HepG2 (cell line): ENCODE data around the gene KLHDC8B. TPM values are rescaled to one million over a fixed set of nuclear protein-coding genes. Genes with fewer than 3 reads are reported as not detected.
A peak's percentile ranks its signal among the peaks of the same experiment; 100 is the strongest.

Experiments
- ATAC-seq: fragments of 200-7000 bp; cut with Tn5 transposase; 3 replicates; pipeline ENCODE4 v1.9.1; 2020; ENCODE audit warnings: mild to moderate bottlenecking, moderate library complexity
- BruUV-seq: library from RNA; stranded (reverse); fragments of 400-500 nt; replicated peaks from 2 replicates; lab custom pipeline; 2021; lab: Mats Ljungman, UMichigan
- CTCF ChIA-PET: fragments of 300-600 bp; formaldehyde crosslinking; extraction: SDS; loops from one replicate; lab custom pipeline; 2021; ENCODE audit warnings: low total read pairs, inconsistent platforms, low intra/inter-chr PET ratio; lab: Yijun Ruan, JAX
- POLR2A ChIA-PET: fragments of 350-600 bp; sonication (Branson Sonifier 250); formaldehyde crosslinking; loops from one replicate; lab custom pipeline; 2020; ENCODE audit warnings: antibody characterized with exemption, inconsistent platforms; lab: Yijun Ruan, JAX
- DNase-seq: peaks from one replicate; pipeline ENCODE4 v3.0.0-alpha.2; 2015; ENCODE audit warnings: low spot score
- FAIRE-seq: peaks from 3 replicates; lab custom pipeline; 2011; peaks lifted over from hg19 to GRCh38; lab: Jason Lieb, UNC
- H2AFZ ChIP-seq: one replicate; pipeline ENCODE4 v1.6.1; 2011; ENCODE audit warnings: low read length, inconsistent platforms
- H3K27ac ChIP-seq: fragments of 300-600 bp; 3 replicates; pipeline ENCODE4 v1.8.0; 2011; ENCODE audit warnings: mixed run types, mild to moderate bottlenecking, mixed read lengths, low read length, inconsistent platforms; ENCODE audit not compliant: insufficient read depth; ENCODE audit errors: extremely low read length
- H3K27me3 ChIP-seq, 2 experiments: fragments of 200-600 bp in 1 of 2; 2 replicates in 1 of 2; 3 replicates in 1 of 2; pipeline versions ENCODE4 v1.6.0 to v1.8.0; 2011; ENCODE audit warnings: low read length in 2 of 2, mild to moderate bottlenecking in 2 of 2, moderate library complexity in 2 of 2, inconsistent platforms in 1 of 2; ENCODE audit not compliant: insufficient read depth in 2 of 2, control insufficient read depth in 1 of 2
- H3K36me3 ChIP-seq, 2 experiments: fragments of 200-600 bp in 1 of 2; replicated peaks in 1 of 2; 2 replicates in 1 of 2; 3 replicates in 1 of 2; pipeline versions ENCODE4 v1.5.1 to v1.8.0; 2011; ENCODE audit warnings: low read length in 2 of 2, inconsistent platforms in 1 of 2; ENCODE audit not compliant: insufficient read depth in 2 of 2, control insufficient read depth in 1 of 2
- H3K4me1 ChIP-seq: 2 replicates; pipeline ENCODE4 v1.5.1; 2012; ENCODE audit warnings: low read length, inconsistent platforms; ENCODE audit not compliant: insufficient read depth
- H3K4me2 ChIP-seq: 2 replicates; pipeline ENCODE4 v1.6.0; 2011; ENCODE audit warnings: low read depth, low read length, inconsistent platforms
- H3K4me3 ChIP-seq, 3 experiments: fragments of 200-600 bp in 1 of 3; sonication (generic), shearing (Covaris generic) in 1 of 3; replicated peaks in 1 of 3; 2 replicates each; pipeline ENCODE4 v1.5.1; 2011 to 2016; ENCODE audit warnings: low read length in 3 of 3, inconsistent platforms in 2 of 3, low read depth in 2 of 3, mild to moderate bottlenecking in 2 of 3, control low read depth in 1 of 3, mixed read lengths in 1 of 3; ENCODE audit not compliant: insufficient read depth in 1 of 3
- H3K79me2 ChIP-seq: one replicate; pipeline ENCODE4 v1.6.1; 2011; ENCODE audit warnings: low read length, inconsistent platforms; ENCODE audit not compliant: insufficient read depth
- H3K9ac ChIP-seq: 2 replicates; pipeline ENCODE4 v1.6.0; 2011; ENCODE audit warnings: mild to moderate bottlenecking, low read depth, low read length, inconsistent platforms; ENCODE audit not compliant: insufficient read depth
- H3K9me3 ChIP-seq: 2 replicates; pipeline ENCODE4 v1.5.1; 2012; ENCODE audit warnings: mild to moderate bottlenecking, low read length
- H4K20me1 ChIP-seq: 2 replicates; pipeline ENCODE4 v1.6.0; 2011; ENCODE audit warnings: inconsistent platforms, mild to moderate bottlenecking, low read length, moderate library complexity; ENCODE audit not compliant: insufficient read depth
- BRD4 ChIP-seq: sonication (generic); formaldehyde crosslinking; IDR thresholded peaks from 2 replicates; pipeline ENCODE4 v1.4.0; 2020; ENCODE audit warnings: missing genetic modification reagents
- KAT7 ChIP-seq: IDR thresholded peaks from 2 replicates; pipeline ENCODE4 v1.6.1; 2018; ENCODE audit warnings: borderline replicate concordance, missing compliant biosample characterization
- NR2F1 ChIP-seq, 2 experiments: fragments of 450-650 bp in 1 of 2; formaldehyde crosslinking in 1 of 2; IDR thresholded peaks; 2 replicates each; pipeline versions ENCODE4 v1.5.0 to v1.6.1; 2016 to 2020; ENCODE audit warnings: mild to moderate bottlenecking in 1 of 2, missing compliant biosample characterization in 1 of 2, missing genetic modification reagents in 1 of 2, moderate library complexity in 1 of 2
- POLR2G ChIP-seq: fragments of 200-400 bp; formaldehyde crosslinking; IDR thresholded peaks from 2 replicates; pipeline ENCODE4 v1.6.1; 2018; ENCODE audit warnings: mild to moderate bottlenecking, low read depth, low read length, moderate library complexity
- RXRB ChIP-seq: IDR thresholded peaks from 2 replicates; pipeline ENCODE4 v1.6.1; 2016; ENCODE audit warnings: borderline replicate concordance, missing genetic modification reagents, missing compliant biosample characterization
- SALL2 ChIP-seq: sonication (generic); formaldehyde crosslinking; IDR thresholded peaks from 2 replicates; pipeline ENCODE4 v1.8.1; 2023; ENCODE audit warnings: mild to moderate bottlenecking, missing genetic modification reagents, inconsistent platforms
- ZNF263 ChIP-seq: sonication (generic); formaldehyde crosslinking; IDR thresholded peaks from 2 replicates; pipeline ENCODE4 v1.4.0; 2020; ENCODE audit warnings: missing genetic modification reagents
- WGBS: methylation state at CpG from one replicate; pipeline ENCODE4 v1.1.6; 2017; ENCODE audit warnings: low lambda C conversion rate; 5-methylcytosine and 5-hydroxymethylcytosine counted together
- in situ Hi-C: cut with HindIII; loops from 2 replicates; pipeline ENCODE4 v1.10.0; 2017; ENCODE audit warnings: low pct_unique_long_range_greater_than_20kb; ENCODE audit not compliant: extremely low pct_ligation_motif_present
- intact Hi-C: fragments of 100-400 bp; cut with micrococcal nuclease; formaldehyde crosslinking; loops from one replicate; pipeline ENCODE4 v1.10.0; 2022; ENCODE audit not compliant: unreplicated experiment
- polyA plus RNA-seq, 8 experiments: library from polyadenylated mRNA; depleted of rRNA in 3 of 8; stranded (reverse) in 7 of 8; unstranded in 1 of 8; fragments of >200 nt; fragmentation: Illumina TruSeq in 4 of 8; extraction: Trizol in 4 of 8; gene quantifications; 2 replicates each; pipeline versions ENCODE4 v1.2.1 to v1.2.3, GENCODE V29; 2011 to 2016; ENCODE audit warnings: low read depth in 4 of 8, missing spikeins in 1 of 8, mixed read lengths in 1 of 8; ENCODE audit not compliant: insufficient read depth in 1 of 8
- total RNA-seq, 5 experiments: library from RNA; depleted of rRNA; stranded (reverse); fragments of >200 nt; fragmentation: Illumina TruSeq; extraction: Trizol; gene quantifications; 2 replicates each; pipeline ENCODE4 v1.2.3, GENCODE V29; 2016; ENCODE audit warnings: low read depth in 1 of 5

Gene KLHDC8B
- total and polyA plus RNA-seq, 2 of the 13 experiments (the other 11 are each of a cell fraction or from before 2014, with no cell fraction given), result 17.2 to 17.8 TPM

DNA sequence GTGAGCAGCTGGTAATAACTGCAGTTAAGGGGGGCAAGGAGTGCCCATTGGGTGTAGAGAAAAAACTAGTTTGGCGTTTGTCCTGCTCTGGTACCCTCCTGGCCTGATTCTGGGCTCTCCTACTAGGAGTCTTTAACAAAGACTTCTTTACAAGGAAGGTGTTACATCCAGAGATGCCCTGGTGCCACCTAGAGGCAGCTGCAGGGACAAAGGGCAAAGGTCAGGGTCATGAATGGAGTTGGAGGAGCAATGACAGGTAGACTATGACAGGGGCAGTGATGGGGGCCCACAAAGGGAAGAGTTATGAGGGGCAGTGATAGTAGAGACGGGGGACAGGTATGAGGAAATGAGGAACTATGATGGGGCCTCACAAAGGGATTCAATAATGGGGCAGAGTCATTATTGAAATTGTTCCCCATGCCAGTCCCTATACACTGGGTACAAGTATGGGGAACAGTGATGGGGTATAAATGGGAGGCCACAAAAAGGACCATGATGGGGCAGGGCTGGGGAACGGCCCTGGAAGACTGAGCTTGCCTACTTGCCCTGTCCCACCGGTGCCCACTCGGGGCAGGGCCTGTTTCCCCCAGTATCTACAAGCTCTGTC is 13.2 kb upstream of the KLHDC8B start (continued):
- TF ChIP-seq NR2F1 (CRISPR knock-in tag; IDR thresholded peaks at IDR 0.05) (peak; percentile 99 to 100), KAT7 (CRISPR knock-in tag) (no peak), RXRB (CRISPR knock-in tag) (peak; percentile 55; the same call in 1 of the 2 replicates)

DNA sequence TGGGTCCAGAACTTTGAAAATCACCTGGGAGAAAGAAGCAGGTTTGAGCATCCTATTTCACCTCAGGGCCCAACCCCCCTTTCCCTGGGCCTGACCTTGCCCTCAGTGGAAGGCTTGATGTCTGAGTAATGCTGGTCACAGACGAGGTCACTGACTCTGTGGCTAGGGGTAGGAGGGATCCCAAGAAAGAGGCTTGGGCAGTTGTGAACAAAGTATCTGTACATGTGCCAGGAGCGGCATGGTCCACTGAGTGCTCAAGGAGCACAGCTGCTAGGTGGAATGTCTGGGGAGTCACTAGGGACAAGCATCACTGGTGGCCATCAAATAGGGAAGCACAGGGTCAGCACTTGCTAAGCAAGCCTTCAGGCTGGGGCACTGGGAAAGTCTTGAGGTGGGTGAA is 12.6 kb upstream of the KLHDC8B start:
- H4K20me1 ChIP-seq, result no peaks in the 10 kb centered on the region
- H2AFZ ChIP-seq, result no peak overlapping the region
- H3K27me3 ChIP-seq, result no peaks in the 10 kb centered on the region
- intact Hi-C loops, result loop anchor here (5.0 kb wide), 1 partner anchor 171 kb away; no protein-coding TSS in a partner anchor
- 56% methylated on average over 2 of the region's 2 CpGs for WGBS
- peaks cover 14% of the 10 kb centered on the region for H3K4me1 ChIP-seq
- no peak overlapping the region for H3K4me3 ChIP-seq
- no peak overlapping the region for H3K9ac ChIP-seq
- DNase-seq (no peak), ATAC-seq (peak; percentile 23), FAIRE-seq (no peak)
- in situ Hi-C loops, result loop anchor here (25.0 kb wide), 1 partner anchor 279 kb away; the partner anchor contains the start of gene NICN1
- no peaks in the 10 kb centered on the region for H3K79me2 ChIP-seq
- ChIA-PET POLR2A (interaction anchor here (0.8 to 1.9 kb wide), 3 partner anchors 12 to 26 kb away, joined by 3 to 5 read pairs (median 4); partner anchors contain the start of genes KLHDC8B and LAMB2), CTCF (no interaction called here)
- no TSS peak for BruUV-seq
- H3K36me3 ChIP-seq, result peaks cover 3 to 12% of the 10 kb centered on the region in 2 experiments; a peak in 4 of 5 replicates
- TF ChIP-seq ZNF263 (CRISPR knock-in tag), result peak; percentile 26; the same call in 1 of the 2 replicates
- no peak for TF ChIP-seq SALL2 (CRISPR knock-in tag)
- no peak for TF ChIP-seq BRD4 (CRISPR knock-in tag)
- 0 out of 2 replicates have a peak, but pooled peaks have one; percentile 31 for TF ChIP-seq POLR2G
- no peak overlapping the region for H3K27ac ChIP-seq
- no peak overlapping the region for H3K4me2 ChIP-seq
- no peaks in the 10 kb centered on the region for H3K9me3 ChIP-seq
